Coronary artery (tissue), 2 donors: ENCODE results near the gene RNASE3.
"Not testable (repeated sequence)": the region's sequence is repeated elsewhere in the genome, so short reads cannot be mapped to it uniquely, and the experiment has no call there.

Experiments used
- DNase-seq: peaks from one replicate; pipeline ENCODE4 v3.0.0-alpha.2; 2017; ENCODE audit warnings: low spot score
- H3K27ac ChIP-seq, 2 donors: fragments of 200-600 bp; sonication (generic); one replicate each; pipeline ENCODE4 v1.5.1; 2016 to 2019
- H3K4me3 ChIP-seq: fragments of 200-600 bp; sonication (generic); 2 replicates; pipeline ENCODE4 v1.5.1; 2016; ENCODE audit warnings: mild to moderate bottlenecking, moderate library complexity
- CTCF ChIP-seq: fragments of 200-600 bp; sonication (generic); IDR thresholded peaks from one replicate; pipeline ENCODE4 v1.5.1; 2019; ENCODE audit warnings: antibody characterized with exemption

RNASE3 gene

GRCh38 chr14:20857630-20858261 is 33.4 kb upstream of the RNASE3 start:
- TF ChIP-seq CTCF, result peak; percentile 80
- H3K27ac ChIP-seq, result no peak overlapping the region
- H3K4me3 ChIP-seq, result no peak overlapping the region
- DNase-seq, result no peak

- Histone ChIP-seq H3K27ac (no peak overlapping the region), H3K4me3 (no peak overlapping the region)
- no peak for DNase-seq
- no peak for TF ChIP-seq CTCF
Measured at GRCh38 chr14:20866194-20866593, 25.0 kb upstream of the RNASE3 start.

- Histone ChIP-seq H3K4me3 (no peak overlapping the region), H3K27ac (no peak overlapping the region)
- no peak for DNase-seq
- no peak for TF ChIP-seq CTCF
Measured at GRCh38 chr14:20866963-20867362, 24.2 kb upstream of the RNASE3 start.

- peak; percentile 64 for TF ChIP-seq CTCF
- H3K27ac ChIP-seq, result no peak overlapping the region
- peak overlapping the region; percentile 59 for H3K4me3 ChIP-seq
- peak; percentile 84 for DNase-seq
Measured at GRCh38 chr14:20873370-20874177, 17.6 kb upstream of the RNASE3 start.

GRCh38 chr14:20877016-20877415 is 14.2 kb upstream of the RNASE3 start:
- Histone ChIP-seq H3K27ac (no peak overlapping the region), H3K4me3 (no peak overlapping the region)
- no peak for TF ChIP-seq CTCF
- DNase-seq, result no peak

- Histone ChIP-seq H3K4me3 (no peak overlapping the region), H3K27ac (no peak overlapping the region)
- no peak for TF ChIP-seq CTCF
- DNase-seq, result no peak
Measured at GRCh38 chr14:20878695-20879094, 12.5 kb upstream of the RNASE3 start.

- H3K27ac ChIP-seq, DNase-seq: not testable (repeated sequence)
Measured at GRCh38 chr14:20881229-20881628, 10.0 kb upstream of the RNASE3 start.

GRCh38 chr14:20882787-20883186 is 8.4 kb upstream of the RNASE3 start:
- not testable (repeated sequence) for DNase-seq, H3K27ac ChIP-seq, H3K4me3 ChIP-seq

More at GRCh38 chr14:20881229-20881628, 10.0 kb upstream of the RNASE3 start:
- not testable (repeated sequence) for H3K4me3 ChIP-seq

GRCh38 chr14:20888411-20888810 is 2.8 kb upstream of the RNASE3 start:
- not testable (repeated sequence) for H3K4me3 ChIP-seq, DNase-seq, H3K27ac ChIP-seq

GRCh38 chr14:20895322-20895721 is 4.1 kb downstream of the RNASE3 start:
- H3K4me3 ChIP-seq, DNase-seq, H3K27ac ChIP-seq: not testable (repeated sequence)
